HG02610 (cell line): ENCODE results near the gene DLL4.
A peak's percentile ranks its signal among the peaks of the same experiment; 100 is the strongest.

Experiments used
- ATAC-seq: cut with Tn5 transposase; IDR thresholded peaks from one replicate; pipeline ENCODE4 v1.9.1; 2021; ENCODE audit warnings: mild to moderate bottlenecking, moderate library complexity; ENCODE audit not compliant: unreplicated experiment

DLL4 gene

GRCh38 chr15:40928821-40929659 lies at the start of gene DLL4:
TSS of gene DLL4 (plus strand) at chr15:40929340. CDS start at chr15:40929669, 329 bp downstream.
- no peak for ATAC-seq

GRCh38 chr15:40879609-40880008 lies 49.5 kb upstream of the DLL4 start:
- peak; percentile 50 for ATAC-seq

- ATAC-seq = no peak
These were observed 47.8 kb upstream of the DLL4 start for GRCh38 chr15:40881351-40881750.

- no peak for ATAC-seq
These were observed 42.6 kb upstream of the DLL4 start for GRCh38 chr15:40886586-40886985.

GRCh38 chr15:40889112-40889511 lies 40.0 kb upstream of the DLL4 start:
- no peak for ATAC-seq

- no peak for ATAC-seq
These were observed 38.0 kb upstream of the DLL4 start for GRCh38 chr15:40891138-40891537.

GRCh38 chr15:40891810-40892446 lies 37.2 kb upstream of the DLL4 start:
- no peak for ATAC-seq

GRCh38 chr15:40892447-40893012 lies 36.6 kb upstream of the DLL4 start:
- ATAC-seq = no peak

GRCh38 chr15:40893019-40893670 lies 36.0 kb upstream of the DLL4 start:
- ATAC-seq = no peak

- ATAC-seq = peak; percentile 92
These were observed 35.1 kb upstream of the DLL4 start, which contains the start of gene VPS18 for GRCh38 chr15:40893733-40894680. TSS of gene VPS18 (plus strand) at chr15:40894450. CDS start at chr15:40894769, 319 bp downstream.

- peak; percentile 32 for ATAC-seq
These were observed 34.3 kb upstream of the DLL4 start for GRCh38 chr15:40894681-40895448.

GRCh38 chr15:40899536-40900207 lies 29.5 kb upstream of the DLL4 start:
- no peak for ATAC-seq

GRCh38 chr15:40900256-40901052 lies 28.7 kb upstream of the DLL4 start:
- no peak for ATAC-seq

GRCh38 chr15:40901053-40901443 lies 28.1 kb upstream of the DLL4 start:
- no peak for ATAC-seq

- no peak for ATAC-seq
These were observed 26.3 kb upstream of the DLL4 start for GRCh38 chr15:40902605-40903561.

GRCh38 chr15:40904552-40905201 lies 24.5 kb upstream of the DLL4 start:
- no peak for ATAC-seq
